GM10266 (cell line): ENCODE data around the gene LGR6.

ENCODE experiments used
- DNase-seq: peaks from one replicate; pipeline ENCODE4 v3.0.0; 2012; ENCODE audit errors: extremely low spot score
- CTCF ChIP-seq: IDR thresholded peaks from 2 replicates; pipeline ENCODE4 v1.5.1; 2012; ENCODE audit warnings: mild to moderate bottlenecking, low read depth; ENCODE audit not compliant: control insufficient read depth, insufficient read depth; ENCODE audit errors: missing control alignments

The LGR6 gene

DNA sequence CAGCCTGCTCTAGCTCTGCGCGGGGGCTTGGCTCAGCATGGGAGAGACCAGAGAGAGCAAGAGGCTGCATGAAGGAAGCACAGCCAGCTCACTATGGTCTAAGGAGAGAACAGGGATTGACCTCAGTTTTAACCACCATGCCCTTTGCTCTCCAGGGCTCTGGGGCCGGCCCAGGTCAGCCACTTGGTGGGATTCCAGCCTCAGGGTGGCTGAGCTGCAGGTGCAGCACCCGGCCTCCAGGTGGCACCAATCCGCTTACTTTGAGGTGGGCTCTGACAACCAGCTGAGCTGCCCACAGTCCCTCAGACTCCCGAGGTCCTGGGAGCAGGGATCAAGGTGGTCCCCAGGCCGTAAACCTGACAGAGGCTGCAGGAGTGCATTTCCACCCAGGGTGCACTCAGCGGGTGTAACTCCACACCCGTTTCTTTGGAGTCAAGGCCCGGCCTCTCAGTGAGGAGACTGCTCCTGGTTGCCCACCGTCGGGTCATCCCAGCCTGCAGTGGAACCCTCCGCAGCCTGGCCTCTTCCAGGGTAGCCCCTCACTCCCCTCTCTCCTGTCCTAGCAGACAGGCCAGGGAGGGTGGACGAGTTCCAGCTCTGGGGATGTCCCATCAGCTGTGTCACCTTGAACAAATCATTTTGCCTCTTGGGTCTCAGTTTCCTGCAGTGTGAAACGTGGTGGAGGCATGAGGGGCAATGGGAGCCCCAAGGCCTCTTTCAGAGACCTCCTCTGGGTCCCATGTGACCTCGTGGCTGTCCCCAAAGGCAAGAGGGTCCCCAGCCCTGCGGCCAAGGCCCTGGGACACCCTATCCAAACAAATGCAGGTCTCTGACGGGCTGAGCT, 607 bp upstream of the LGR6 start:
- peak; percentile 94 for TF ChIP-seq CTCF
- peak; percentile 87 for DNase-seq

GRCh38 chr1:202194328-202194648, 689 bp downstream of the LGR6 start:
- TF ChIP-seq CTCF, result no peak

DNA sequence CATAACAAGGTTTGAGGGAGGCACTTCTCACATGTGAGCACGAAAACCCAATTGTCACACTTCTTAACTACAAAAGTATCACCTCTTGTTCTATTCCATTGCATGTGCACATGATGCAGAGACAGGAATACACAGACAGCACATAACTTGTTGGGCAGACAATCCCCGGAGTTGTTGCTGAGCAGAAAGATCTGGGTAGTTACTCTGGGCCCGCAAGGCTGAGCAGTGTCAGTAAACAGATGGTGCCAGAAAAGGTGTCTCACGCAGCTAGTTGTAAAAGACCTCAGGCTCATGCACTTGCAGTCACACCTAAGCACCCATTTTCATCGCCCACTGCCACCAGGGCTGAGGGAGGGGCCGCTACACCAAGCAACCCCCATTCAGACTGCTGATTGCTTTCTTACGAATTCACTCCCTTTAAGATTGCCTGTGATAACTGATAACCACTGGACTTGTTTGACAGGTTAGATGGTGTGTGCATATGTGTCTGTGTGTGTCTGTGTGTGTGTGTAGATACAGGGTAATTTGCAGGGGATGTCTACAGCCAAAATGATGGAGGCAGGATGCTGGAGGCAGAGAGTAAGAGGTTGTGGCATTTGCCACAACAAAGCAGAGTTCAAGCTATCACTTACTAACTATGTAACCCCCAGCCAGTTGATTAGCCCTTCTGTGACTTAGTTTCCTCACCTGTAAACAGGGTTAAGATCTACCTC, 4.2 kb downstream of the LGR6 start:
- TF ChIP-seq CTCF, result no peak
- DNase-seq, result no peak

More at GRCh38 chr1:202194328-202194648, 689 bp downstream of the LGR6 start:
- DNase-seq, result no peak

GRCh38 chr1:202198366-202198724, 4.7 kb downstream of the LGR6 start:
- TF ChIP-seq CTCF, result no peak
- no peak for DNase-seq

GRCh38 chr1:202199040-202199889, 5.7 kb downstream of the LGR6 start:
- DNase-seq, result no peak
- no peak for TF ChIP-seq CTCF

DNA sequence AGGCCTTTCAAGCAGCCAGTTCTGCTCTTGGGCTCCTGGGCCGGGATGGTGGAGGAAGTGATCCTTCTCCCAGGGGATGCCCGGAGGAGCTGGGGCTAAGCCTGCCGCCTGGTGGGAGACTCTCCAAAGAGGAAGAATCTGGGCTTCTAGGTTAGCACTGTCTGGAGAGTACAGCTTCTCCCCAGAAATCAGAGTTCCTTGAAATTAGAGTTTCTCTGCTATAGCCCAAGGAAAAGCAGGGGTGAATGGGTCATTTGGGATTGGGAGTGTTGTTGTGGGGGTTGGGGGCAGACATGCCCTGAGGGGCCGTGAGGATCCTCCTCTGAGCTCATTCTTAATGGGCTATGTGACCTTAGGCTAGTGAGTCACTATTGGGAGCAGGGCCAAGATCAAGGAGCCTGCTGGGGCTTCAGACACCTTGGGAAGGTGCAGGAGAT, 6.5 kb downstream of the LGR6 start:
- no peak for TF ChIP-seq CTCF
- DNase-seq, result no peak
